GM12874 (cell line): Measurements from ENCODE around the gene IL20RA.
A peak's percentile ranks its signal among the peaks of the same experiment; 100 is the strongest.

Source experiments
- CTCF ChIP-seq: IDR thresholded peaks from 2 replicates; pipeline ENCODE4 v1.5.1; 2011; ENCODE audit warnings: low read depth, mild to moderate bottlenecking, control low read depth, low read length, moderate library complexity; ENCODE audit not compliant: insufficient read depth

The IL20RA gene

GRCh38 chr6:136968837-136969236 is 75.9 kb downstream of the IL20RA start:
- TF ChIP-seq CTCF = no peak

GRCh38 chr6:136967876-136968752 is 76.7 kb downstream of the IL20RA start:
- peak; percentile 51 for TF ChIP-seq CTCF

- TF ChIP-seq CTCF = no peak
These were observed 80.4 kb downstream of the IL20RA start for GRCh38 chr6:136964398-136964797.

GRCh38 chr6:136963259-136963658 is 81.5 kb downstream of the IL20RA start:
- no peak for TF ChIP-seq CTCF

GRCh38 chr6:136962661-136963060 is 82.1 kb downstream of the IL20RA start:
- no peak for TF ChIP-seq CTCF

- TF ChIP-seq CTCF = no peak
These were observed 82.9 kb downstream of the IL20RA start for GRCh38 chr6:136961848-136962247.

- TF ChIP-seq CTCF = no peak
These were observed 84.0 kb downstream of the IL20RA start for GRCh38 chr6:136960781-136961180.
